Karpas-422 (cell line): Measurements from ENCODE around the gene DNAH6. TPM values are rescaled to one million over a fixed set of nuclear protein-coding genes. Genes with fewer than 3 reads are reported as not detected.
"Not testable (repeated sequence)": the region's sequence is repeated elsewhere in the genome, so short reads cannot be mapped to it uniquely, and the experiment has no call there.

Source experiments
- DNase-seq: peaks from one replicate; pipeline ENCODE4 v3.0.0-alpha.2; 2015
- H2AFZ ChIP-seq: fragments of 200-600 bp; sonication (generic); 2 replicates; pipeline ENCODE4 v1.6.1; 2014; ENCODE audit warnings: antibody characterized with exemption, low read length, mixed read lengths
- H3K27ac ChIP-seq: fragments of 200-600 bp; sonication (generic); 2 replicates; pipeline ENCODE4 v1.5.1; 2014; ENCODE audit warnings: mild to moderate bottlenecking, low read length, moderate library complexity
- H3K27me3 ChIP-seq: fragments of 200-600 bp; sonication (generic); 2 replicates; pipeline ENCODE4 v1.6.1; 2014; ENCODE audit warnings: low read length, mixed read lengths
- H3K36me3 ChIP-seq: fragments of 200-600 bp; sonication (generic); 2 replicates; pipeline ENCODE4 v1.6.1; 2014; ENCODE audit warnings: low read length, mixed read lengths; ENCODE audit not compliant: insufficient read depth
- H3K4me1 ChIP-seq: fragments of 200-600 bp; sonication (generic); 2 replicates; pipeline ENCODE4 v1.6.1; 2014; ENCODE audit warnings: mild to moderate bottlenecking, low read length, mixed read lengths
- H3K4me2 ChIP-seq: fragments of 200-600 bp; sonication (generic); 2 replicates; pipeline ENCODE4 v1.6.1; 2014; ENCODE audit warnings: low read length, low read depth, mild to moderate bottlenecking; ENCODE audit not compliant: poor library complexity, severe bottlenecking
- H3K4me3 ChIP-seq: fragments of 200-600 bp; sonication (generic); 2 replicates; pipeline ENCODE4 v1.5.1; 2014; ENCODE audit warnings: mild to moderate bottlenecking, antibody characterized with exemption, low read length, mixed read lengths
- H3K79me2 ChIP-seq: fragments of 200-600 bp; sonication (generic); 2 replicates; pipeline ENCODE4 v1.6.1; 2014; ENCODE audit warnings: mild to moderate bottlenecking, low read length, mixed read lengths
- H3K9ac ChIP-seq: fragments of 200-600 bp; sonication (generic); 2 replicates; pipeline ENCODE4 v1.6.0; 2014; ENCODE audit warnings: low read length
- H3K9me2 ChIP-seq: fragments of 200-600 bp; sonication (generic), shearing (Covaris generic); replicated peaks from 2 replicates; pipeline ENCODE4 v1.6.0; 2014; ENCODE audit warnings: mild to moderate bottlenecking, low read length, moderate library complexity; ENCODE audit not compliant: insufficient read depth
- H3K9me3 ChIP-seq: fragments of 300-700, 200-600 bp; sonication (generic); 2 replicates; pipeline ENCODE4 v1.6.1; 2014; ENCODE audit warnings: low read length, mixed read lengths
- H4K20me1 ChIP-seq: fragments of 200-600 bp; sonication (generic); 2 replicates; pipeline ENCODE4 v1.6.1; 2014; ENCODE audit warnings: mild to moderate bottlenecking, antibody characterized with exemption, low read length, low read depth; ENCODE audit not compliant: insufficient read depth
- total RNA-seq: library from RNA; depleted of rRNA; stranded (reverse); fragments of >200 nt; shearing (Covaris generic); gene quantifications from 2 replicates; pipeline ENCODE4 v1.2.3, GENCODE V29; 2014; ENCODE audit warnings: low replicate concordance

The DNAH6 gene
- total RNA-seq, 1 experiment from 2014 or later, result 0.15 TPM

- no peaks in the 10 kb centered on the region for H3K79me2 ChIP-seq
- H3K4me2 ChIP-seq, result no peak overlapping the region
- no peak overlapping the region for H2AFZ ChIP-seq
- no peaks in the 10 kb centered on the region for H3K27me3 ChIP-seq
- H3K4me1 ChIP-seq, result no peaks in the 10 kb centered on the region
- no peak overlapping the region for H3K9ac ChIP-seq
- no peaks in the 10 kb centered on the region for H3K36me3 ChIP-seq
- DNase-seq, result no peak
- no peaks in the 10 kb centered on the region for H3K9me2 ChIP-seq
- no peak overlapping the region for H3K27ac ChIP-seq
- no peak overlapping the region for H3K4me3 ChIP-seq
- H4K20me1 ChIP-seq, result no peaks in the 10 kb centered on the region
- H3K9me3 ChIP-seq, result no peaks in the 10 kb centered on the region
These were observed 241.3 kb downstream of the DNAH6 start for GRCh38 chr2:84757648-84758047.

GRCh38 chr2:84766791-84767190 is 250.5 kb downstream of the DNAH6 start:
- Histone ChIP-seq H3K9me3 (no peaks in the 10 kb centered on the region), H3K4me2 (no peak overlapping the region), H3K36me3 (no peaks in the 10 kb centered on the region), H3K27ac (no peak overlapping the region), H3K4me1 (no peaks in the 10 kb centered on the region), H3K4me3 (no peak overlapping the region), H4K20me1 (no peaks in the 10 kb centered on the region), H3K9me2 (0 out of 2 replicates have a peak, but pooled peaks cover 3% of the 10 kb centered on the region), H2AFZ (no peak overlapping the region), H3K9ac (no peak overlapping the region), H3K27me3 (no peaks in the 10 kb centered on the region), H3K79me2 (no peaks in the 10 kb centered on the region)
- DNase-seq, result no peak

GRCh38 chr2:84768840-84769239 is 252.5 kb downstream of the DNAH6 start:
- Histone ChIP-seq H3K27ac (no peak overlapping the region), H3K27me3 (peaks cover 2% of the 10 kb centered on the region; the same call in 1 of the 2 replicates), H3K4me3 (no peak overlapping the region), H3K4me1 (peaks cover 2% of the 10 kb centered on the region), H4K20me1 (no peaks in the 10 kb centered on the region), H3K4me2 (no peak overlapping the region), H3K79me2 (no peaks in the 10 kb centered on the region), H3K36me3 (no peaks in the 10 kb centered on the region), H3K9ac (no peak overlapping the region), H3K9me3 (no peaks in the 10 kb centered on the region), H3K9me2 (0 out of 2 replicates have a peak, but pooled peaks cover 3% of the 10 kb centered on the region), H2AFZ (no peak overlapping the region)
- DNase-seq, result no peak

GRCh38 chr2:84770280-84770679 is 254.0 kb downstream of the DNAH6 start:
- peaks cover 7% of the 10 kb centered on the region for H3K4me1 ChIP-seq
- no peaks in the 10 kb centered on the region for H3K36me3 ChIP-seq
- no peaks in the 10 kb centered on the region for H3K9me3 ChIP-seq
- H3K9me2 ChIP-seq, result 0 out of 2 replicates have a peak, but pooled peaks cover 3% of the 10 kb centered on the region
- no peak overlapping the region for H3K4me3 ChIP-seq
- H3K27ac ChIP-seq, result no peak overlapping the region
- peaks cover 2% of the 10 kb centered on the region; the same call in 1 of the 2 replicates for H3K27me3 ChIP-seq
- no peak for DNase-seq
- H4K20me1 ChIP-seq, result no peaks in the 10 kb centered on the region
- no peak overlapping the region for H2AFZ ChIP-seq
- no peak overlapping the region for H3K4me2 ChIP-seq
- no peak overlapping the region for H3K9ac ChIP-seq
- no peaks in the 10 kb centered on the region for H3K79me2 ChIP-seq

GRCh38 chr2:84771251-84771650 is 255.0 kb downstream of the DNAH6 start:
- H3K9me3 ChIP-seq, result no peaks in the 10 kb centered on the region
- no peak overlapping the region for H3K4me3 ChIP-seq
- H3K4me1 ChIP-seq, result peaks cover 7% of the 10 kb centered on the region
- DNase-seq, result no peak
- H3K4me2 ChIP-seq, result no peak overlapping the region
- no peak overlapping the region for H3K27ac ChIP-seq
- no peaks in the 10 kb centered on the region for H3K36me3 ChIP-seq
- H3K9ac ChIP-seq, result no peak overlapping the region
- H4K20me1 ChIP-seq, result no peaks in the 10 kb centered on the region
- H3K27me3 ChIP-seq, result peaks cover 2% of the 10 kb centered on the region; the same call in 1 of the 2 replicates
- no peak overlapping the region for H2AFZ ChIP-seq
- 0 out of 2 replicates have a peak, but pooled peaks cover 3% of the 10 kb centered on the region for H3K9me2 ChIP-seq
- no peaks in the 10 kb centered on the region for H3K79me2 ChIP-seq

- H3K9me2 ChIP-seq, H3K9ac ChIP-seq, H3K27me3 ChIP-seq, H3K4me1 ChIP-seq, H3K9me3 ChIP-seq, H3K4me3 ChIP-seq, H3K4me2 ChIP-seq, H3K79me2 ChIP-seq, H3K36me3 ChIP-seq, H3K27ac ChIP-seq, H4K20me1 ChIP-seq, H2AFZ ChIP-seq, DNase-seq: not testable (repeated sequence)
These were observed 257.3 kb downstream of the DNAH6 start for GRCh38 chr2:84773562-84773961.

GRCh38 chr2:84776011-84776410 is 259.7 kb downstream of the DNAH6 start:
- Histone ChIP-seq H3K36me3 (no peaks in the 10 kb centered on the region), H3K4me1 (peaks cover 18% of the 10 kb centered on the region)
- DNase-seq, result no peak

GRCh38 chr2:84778911-84779690 is 262.8 kb downstream of the DNAH6 start:
- Histone ChIP-seq H2AFZ (no peak overlapping the region), H3K4me1 (peaks cover 35% of the 10 kb centered on the region), H3K9me2 (no peaks in the 10 kb centered on the region; the same call in 1 of the 2 replicates), H3K36me3 (no peaks in the 10 kb centered on the region), H3K9me3 (no peaks in the 10 kb centered on the region; the same call in none of the 2 replicates), H3K4me3 (no peak overlapping the region), H4K20me1 (no peaks in the 10 kb centered on the region), H3K9ac (no peak overlapping the region), H3K27me3 (no peaks in the 10 kb centered on the region; the same call in 1 of the 2 replicates), H3K27ac (no peak overlapping the region), H3K79me2 (no peaks in the 10 kb centered on the region), H3K4me2 (no peak overlapping the region)
- DNase-seq, result peak; percentile 60

More at GRCh38 chr2:84776011-84776410, 259.7 kb downstream of the DNAH6 start:
- Histone ChIP-seq H3K9ac (no peak overlapping the region), H3K9me2 (no peaks in the 10 kb centered on the region; the same call in 1 of the 2 replicates), H3K27ac (no peak overlapping the region), H3K79me2 (no peaks in the 10 kb centered on the region), H3K4me3 (no peak overlapping the region), H4K20me1 (no peaks in the 10 kb centered on the region), H3K27me3 (peaks cover 2% of the 10 kb centered on the region; the same call in 1 of the 2 replicates), H2AFZ (no peak overlapping the region), H3K4me2 (no peak overlapping the region), H3K9me3 (no peaks in the 10 kb centered on the region; the same call in none of the 2 replicates)
